Stimulated activated CD8-positive, alpha-beta memory T cell treated with anti-CD3 and anti-CD28 coated beads, Interleukin-15, amount 100 ng/mL, for 1 hour (primary cell): ENCODE results near the gene CSKMT.
"Not testable (repeated sequence)": the region's sequence is repeated elsewhere in the genome, so short reads cannot be mapped to it uniquely, and the experiment has no call there.

Experiments used
- DNase-seq: peaks from one replicate; pipeline ENCODE4 v3.0.0-alpha.2; 2020; ENCODE audit warnings: low read depth

Gene CSKMT

DNA sequence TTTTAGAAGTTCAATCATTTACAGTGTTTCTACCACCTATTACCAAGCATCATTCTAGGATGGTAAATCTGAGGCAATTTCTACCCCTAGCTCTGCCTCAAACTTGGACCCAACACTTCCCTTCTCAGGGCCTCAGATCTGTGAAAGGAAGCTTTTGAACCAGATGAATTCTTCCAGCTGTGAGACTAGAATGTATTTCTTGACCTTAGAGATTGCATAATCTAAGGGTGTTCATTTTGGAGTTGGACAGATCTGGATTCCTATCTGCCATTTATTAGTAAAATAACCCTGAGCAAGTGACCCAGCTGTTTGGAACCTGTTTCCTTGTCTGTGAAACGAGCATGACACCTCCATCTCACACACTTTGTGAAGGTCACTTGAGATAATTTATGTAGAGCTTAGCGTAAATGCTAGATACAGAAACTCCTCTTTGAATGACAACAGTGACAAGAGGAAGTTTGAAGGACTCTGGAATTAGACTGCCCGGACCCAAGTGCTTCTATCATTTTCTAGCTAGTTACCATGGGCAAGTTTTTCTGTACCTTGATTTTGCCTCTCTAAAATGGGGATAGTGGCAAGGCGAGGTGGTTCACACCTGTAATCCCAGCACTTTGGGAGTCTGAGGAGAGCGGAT is 8.2 kb upstream of the CSKMT start:
- no peak for DNase-seq

DNA sequence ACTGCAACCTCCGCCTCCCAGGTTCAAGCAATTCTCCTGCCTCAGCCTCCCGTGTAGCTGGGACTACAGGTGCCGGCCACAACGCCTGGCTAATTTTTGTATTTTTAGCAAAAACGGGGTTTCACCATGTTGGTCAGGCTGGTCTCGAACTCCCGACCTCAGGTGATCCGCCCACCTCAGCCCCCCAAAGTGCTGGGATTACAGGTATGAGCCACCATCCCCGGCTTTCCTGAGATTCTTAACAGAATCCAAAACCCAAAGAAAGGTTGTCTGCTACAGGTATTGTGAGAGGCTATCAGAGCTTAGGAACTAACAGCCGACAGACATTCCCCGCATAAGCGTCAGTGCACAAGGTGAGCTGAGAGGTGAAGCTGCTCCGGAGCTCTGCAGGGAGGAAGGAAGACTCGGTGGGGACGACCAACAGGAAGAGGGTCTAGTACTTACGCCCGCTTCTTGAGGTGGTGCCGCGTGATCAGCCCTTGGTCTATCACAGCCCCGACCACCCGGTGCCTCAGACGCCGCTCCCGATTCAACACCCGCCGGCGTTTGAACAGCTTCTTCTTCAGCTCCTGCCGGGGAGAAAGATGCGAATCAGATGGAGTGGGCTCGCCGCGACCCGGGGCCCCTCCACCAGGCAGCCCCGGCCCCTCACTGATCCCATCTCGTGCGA is 572 bp upstream of the CSKMT start:
- DNase-seq = no peak

DNA sequence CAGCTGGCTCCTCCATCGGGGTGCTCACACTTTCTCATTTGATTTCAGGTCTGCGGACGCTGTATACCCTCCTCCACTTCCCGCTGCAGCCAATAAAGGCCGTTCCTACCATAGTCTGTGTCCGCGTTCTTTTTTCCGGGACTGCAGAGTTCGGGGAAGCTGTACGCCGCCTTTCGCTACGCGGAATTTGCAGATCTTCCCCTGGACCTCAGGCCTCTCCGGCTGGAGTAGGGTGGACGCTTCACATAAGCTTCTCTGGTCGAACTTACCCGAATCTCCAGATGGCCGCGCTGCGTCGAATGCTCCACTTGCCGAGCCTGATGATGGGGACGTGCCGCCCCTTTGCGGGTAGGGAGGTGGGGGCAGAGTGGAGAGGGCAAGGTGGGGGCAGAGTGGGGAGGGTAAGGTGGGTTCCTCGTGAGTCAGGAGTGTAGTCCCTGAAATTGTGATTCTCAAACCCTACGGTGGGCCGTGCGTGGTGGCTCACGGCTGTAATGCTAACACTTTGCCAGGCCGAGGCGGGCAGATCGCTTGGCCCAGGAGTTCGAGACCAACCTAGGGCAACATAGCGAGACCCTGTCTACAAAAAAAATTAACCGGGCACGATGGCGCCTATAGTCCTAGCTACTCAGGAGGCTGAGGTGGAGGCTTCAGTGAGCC is 617 bp downstream of the CSKMT start:
- DNase-seq = peak; percentile 40

DNA sequence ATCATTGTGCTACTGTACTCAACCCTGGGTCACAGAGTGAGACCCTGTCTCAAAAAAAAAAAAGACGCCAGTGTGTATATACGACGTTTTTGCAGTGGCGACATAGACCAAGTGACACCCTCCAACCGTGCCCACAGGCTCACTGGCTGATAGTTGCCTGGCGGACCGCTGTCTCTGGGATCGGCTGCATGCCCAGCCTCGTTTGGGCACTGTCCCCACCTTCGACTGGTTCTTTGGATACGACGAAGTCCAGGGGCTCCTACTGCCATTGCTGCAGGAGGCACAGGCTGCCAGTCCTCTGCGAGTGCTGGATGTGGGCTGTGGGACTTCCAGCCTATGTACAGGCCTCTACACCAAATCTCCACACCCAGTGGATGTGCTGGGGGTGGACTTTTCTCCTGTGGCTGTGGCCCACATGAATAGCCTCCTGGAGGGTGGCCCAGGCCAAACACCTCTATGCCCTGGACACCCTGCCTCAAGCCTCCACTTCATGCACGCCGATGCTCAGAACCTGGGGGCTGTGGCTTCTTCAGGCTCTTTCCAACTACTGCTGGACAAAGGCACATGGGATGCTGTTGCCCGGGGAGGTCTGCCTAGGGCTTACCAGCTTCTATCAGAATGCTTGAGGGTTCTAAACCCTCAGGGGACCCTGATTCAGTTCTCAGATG is 1.3 kb downstream of the CSKMT start:
- no peak for DNase-seq

DNA sequence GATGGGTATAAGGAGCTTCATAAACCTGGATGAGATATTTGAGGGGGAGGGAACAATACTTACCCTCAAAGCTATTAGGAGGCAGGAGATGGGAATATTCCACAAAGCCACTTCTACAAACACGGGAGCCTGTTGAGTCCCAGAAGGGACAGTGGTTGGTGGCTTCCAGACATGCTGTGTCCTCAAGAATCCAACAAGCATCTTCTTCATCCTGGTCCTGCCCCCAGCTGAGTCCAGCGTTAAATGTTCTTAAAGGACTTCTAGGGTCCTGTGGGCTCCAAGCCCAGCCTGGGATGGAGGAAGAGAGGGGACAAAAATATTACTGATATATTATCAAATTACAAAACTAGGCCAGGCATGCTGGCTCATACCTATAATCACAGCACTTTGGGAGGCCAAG is 2.3 kb downstream of the CSKMT start:
- no peak for DNase-seq

DNA sequence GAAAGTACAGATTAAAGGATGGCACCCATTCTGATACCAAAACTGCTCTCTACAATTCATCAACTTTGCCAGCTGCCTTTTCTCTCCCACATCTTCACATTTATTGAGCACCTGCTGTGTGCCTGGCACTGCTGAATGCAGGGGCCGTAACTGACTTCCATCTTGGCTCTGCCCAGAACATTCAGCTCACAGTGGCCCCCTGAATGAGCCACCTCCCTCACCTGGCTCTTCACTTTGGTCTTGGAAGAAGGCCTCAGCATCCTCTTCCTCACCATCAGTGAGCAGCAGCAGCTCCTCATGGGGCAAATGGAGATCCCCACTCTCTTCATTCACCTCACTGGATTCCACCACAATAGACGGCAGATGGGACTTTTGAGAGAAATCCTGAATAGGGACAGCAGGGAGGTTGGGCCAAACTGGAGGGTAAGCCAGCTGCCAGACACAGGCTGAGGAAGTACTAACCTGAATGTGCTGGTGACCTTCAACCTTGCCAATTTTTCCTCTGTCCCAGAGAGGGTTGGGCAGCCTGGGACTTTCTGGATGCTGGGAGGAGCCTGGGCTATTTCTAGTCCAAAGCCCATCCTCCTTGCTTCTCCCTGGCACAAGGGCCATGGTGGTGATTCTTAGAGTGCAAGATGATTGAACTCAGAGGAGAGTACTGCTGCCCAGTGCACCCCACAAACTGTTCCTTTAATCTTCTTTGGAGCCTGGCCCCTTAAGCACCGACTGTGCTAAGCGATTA is 4.5 kb downstream of the CSKMT start:
- no peak for DNase-seq

DNA sequence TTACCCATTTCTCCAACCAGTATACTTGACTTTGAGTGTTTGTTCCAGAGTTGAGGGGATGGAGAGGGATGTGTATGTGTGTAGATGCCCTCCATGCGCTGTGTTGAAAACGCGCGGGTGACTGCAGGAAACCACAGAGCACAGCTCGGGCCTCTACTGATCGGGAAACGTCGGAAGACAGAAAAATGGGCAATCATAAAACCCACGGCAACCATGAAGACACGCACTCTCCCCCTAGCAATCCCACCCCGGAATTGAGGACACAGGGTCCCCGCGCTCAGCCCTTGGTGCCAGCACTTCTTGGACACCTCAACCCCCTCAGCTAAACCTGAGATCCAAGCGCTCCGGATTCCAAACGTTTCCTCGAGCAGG is 6.1 kb downstream of the CSKMT start:
- DNase-seq = no peak

DNA sequence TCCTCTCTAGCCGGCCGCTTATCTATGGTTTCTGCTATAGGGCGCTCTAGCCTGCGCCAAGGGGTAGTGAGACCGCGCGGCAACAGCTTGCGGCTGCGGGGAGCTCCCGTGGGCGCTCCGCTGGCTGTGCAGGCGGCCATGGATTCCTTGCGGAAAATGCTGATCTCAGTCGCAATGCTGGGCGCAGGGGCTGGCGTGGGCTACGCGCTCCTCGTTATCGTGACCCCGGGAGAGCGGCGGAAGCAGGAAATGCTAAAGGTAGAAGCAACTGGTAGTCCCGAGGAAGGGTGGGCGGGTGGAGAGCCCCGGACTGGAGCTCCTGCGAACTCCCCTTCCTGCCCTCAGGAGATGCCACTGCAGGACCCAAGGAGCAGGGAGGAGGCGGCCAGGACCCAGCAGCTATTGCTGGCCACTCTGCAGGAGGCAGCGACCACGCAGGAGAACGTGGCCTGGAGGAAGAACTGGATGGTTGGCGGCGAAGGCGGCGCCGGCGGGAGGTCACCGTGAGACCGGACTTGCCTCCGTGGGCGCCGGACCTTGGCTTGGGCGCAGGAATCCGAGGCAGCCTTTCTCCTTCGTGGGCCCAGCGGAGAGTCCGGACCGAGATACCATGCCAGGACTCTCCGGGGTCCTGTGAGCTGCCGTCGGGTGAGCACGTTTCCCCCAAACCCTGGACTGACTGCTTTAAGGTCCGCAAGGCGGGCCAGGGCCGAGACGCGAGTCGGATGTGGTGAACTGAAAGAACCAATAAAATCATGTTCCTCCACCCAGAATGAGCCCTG is 6.7 kb downstream of the CSKMT start, which contains the start of the genes LBHD1 and UQCC3:
Gene LBHD1 (minus strand): TSS at position 660 of the 782 bp plus-strand sequence. CDS start 2,236 bp downstream, outside the sequence.
Gene UQCC3 (plus strand): TSS at position 66 of the 782 bp plus-strand sequence. CDS start 73 bp downstream, at position 139.
- DNase-seq = peak; percentile 46

DNA sequence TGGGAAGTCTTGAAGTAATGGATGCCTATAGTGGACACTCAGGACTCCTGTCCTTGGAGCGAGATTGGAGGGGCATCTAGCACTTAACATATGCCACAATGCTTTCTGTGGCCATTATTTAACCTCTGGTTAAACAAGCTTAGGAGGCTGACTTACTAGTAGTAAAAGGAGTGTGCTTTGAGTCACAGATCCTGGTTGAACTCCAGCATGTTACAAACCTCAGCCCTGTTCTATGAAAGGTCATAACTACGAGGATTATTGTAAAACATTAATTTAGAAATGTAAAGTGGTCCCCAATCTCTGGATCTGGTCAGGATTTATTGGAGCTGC is 8.0 kb downstream of the CSKMT start:
- no peak for DNase-seq

DNA sequence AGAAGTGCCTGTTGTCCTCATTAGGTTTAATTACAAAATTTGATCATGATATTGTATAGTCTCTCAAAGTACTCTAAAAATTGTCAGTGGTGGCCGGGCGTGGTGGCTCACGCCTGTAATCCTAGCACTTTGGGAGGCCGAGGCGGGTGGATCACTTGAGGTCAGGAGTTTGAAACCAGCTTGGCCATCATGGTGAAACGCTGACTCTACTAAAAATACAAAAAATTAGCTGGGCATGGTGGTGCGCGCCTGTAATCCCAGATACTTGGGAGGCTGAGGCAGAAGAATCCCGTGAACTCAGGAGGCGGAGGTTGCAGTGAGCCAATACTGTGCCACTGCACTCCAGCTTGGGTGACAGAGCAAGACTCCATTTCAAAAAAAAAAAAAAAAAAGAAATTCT is 10.3 kb downstream of the CSKMT start:
- not testable (repeated sequence) for DNase-seq

DNA sequence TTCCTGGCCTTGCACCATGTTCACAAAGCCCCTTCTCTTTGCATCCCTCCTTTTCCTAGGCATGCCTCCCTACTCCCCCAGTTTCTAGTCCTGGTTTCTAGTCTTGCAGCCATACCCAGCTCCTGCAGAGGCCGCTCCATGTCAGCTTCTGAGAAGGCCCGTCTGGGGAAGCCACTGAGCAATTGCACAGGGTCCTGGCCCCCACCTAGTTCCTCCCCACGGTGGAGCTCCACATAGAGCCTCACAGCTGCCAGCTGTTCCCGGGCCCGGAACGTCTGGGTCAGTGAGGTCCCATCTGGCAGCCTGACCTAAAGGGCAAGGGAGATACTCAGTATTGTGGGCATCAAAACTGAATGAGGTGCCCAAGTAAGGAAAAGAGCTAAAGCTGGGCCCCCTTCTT is 11.6 kb downstream of the CSKMT start:
- no peak for DNase-seq

DNA sequence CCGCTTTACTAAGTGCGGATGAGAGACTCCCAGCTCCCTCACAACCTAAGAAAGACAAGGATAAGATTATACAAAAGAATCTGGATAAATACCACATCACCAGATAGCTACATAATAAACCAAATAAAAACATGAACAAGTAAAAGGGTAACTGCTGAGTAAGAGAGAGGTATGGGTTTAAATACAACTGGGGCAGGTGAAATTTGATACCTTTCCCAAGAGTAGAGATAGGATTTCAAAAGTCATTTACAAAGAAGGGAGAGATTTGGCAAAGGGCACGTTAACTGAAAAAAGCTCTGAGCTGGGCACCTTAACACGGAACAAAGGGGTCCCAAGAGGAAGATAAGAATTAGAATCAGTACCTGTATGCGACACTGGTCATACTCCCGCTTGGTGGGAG is 12.0 kb downstream of the CSKMT start:
- no peak for DNase-seq

DNA sequence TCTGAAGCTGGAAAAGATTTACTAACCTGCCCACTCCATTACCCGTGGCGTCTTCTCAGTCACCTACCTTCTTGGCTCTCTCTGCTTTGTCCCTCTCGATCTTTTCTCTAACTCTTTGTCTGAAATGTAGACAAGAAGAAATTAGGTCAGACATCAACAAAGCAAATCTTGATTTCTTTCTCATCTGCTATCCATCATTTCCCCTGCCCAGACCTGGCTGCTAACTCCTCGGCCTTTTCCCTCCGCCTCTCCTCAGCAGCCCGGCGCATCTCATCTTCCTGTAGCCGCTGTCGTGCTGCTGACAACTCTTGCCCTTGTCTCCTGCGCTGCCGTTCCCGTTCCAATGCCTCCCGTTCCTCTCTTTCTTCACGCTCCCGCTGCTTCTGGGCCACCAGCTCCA is 12.6 kb downstream of the CSKMT start:
- DNase-seq = no peak

DNA sequence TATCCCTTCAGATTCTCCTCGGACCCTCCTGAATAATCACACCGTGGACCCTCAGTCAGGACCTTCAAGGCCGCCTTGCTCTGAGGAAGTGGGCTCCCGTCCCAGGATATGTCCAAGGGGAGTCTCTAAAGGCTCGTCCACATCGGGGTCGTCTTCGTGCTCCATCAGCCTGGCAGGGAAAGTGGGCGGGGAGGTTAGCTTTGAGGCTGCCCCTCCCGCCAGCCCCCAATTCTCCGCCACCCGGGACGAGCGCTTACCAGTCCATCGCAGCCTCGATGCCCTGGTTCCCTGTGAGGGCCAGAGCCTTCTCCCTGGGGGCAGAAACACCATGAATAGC is 13.3 kb downstream of the CSKMT start:
- no peak for DNase-seq

DNA sequence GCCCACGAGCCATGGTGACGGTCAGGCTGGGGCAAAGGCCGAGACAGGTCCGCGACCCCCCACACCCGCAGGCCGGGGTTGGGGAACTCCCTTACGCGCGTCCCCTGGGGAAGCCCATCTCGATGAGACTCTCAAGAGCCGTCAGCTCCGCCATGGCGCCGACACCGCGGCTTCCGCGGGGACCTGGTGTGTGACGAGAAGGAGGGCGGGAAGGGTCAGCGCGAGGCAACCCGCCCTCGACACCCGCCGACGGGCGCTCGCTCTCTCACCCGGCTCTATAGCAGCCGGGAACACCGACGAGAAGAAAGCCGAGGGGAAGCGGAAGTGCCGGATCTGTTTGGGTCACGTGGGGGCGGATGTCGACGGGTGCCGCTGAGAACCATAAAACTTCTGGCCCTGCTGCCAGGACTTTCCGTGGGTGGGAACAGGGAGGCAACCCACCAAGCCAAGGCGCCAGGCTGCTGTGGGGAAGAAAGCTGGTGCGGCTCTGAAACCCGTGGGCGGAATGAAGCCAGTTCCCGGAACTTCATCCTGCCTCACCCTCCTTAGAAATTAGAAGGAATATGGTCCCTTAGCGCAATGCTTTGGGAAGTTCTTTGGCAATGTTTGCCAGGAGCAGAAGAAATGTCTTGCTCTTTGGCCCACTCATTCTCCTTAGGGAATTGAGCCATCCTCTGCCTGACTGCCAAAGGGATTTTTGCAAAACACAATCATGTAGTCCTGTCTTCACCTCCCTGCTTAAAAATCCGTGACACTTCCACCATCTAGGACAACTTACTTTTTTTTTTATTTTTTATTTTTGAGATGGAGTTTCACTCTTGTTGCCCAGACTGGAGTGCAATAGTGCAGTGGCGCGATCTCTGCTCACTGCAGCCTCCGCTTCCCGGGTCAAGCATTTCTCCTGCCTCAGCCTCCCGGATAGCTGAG is 13.9 kb downstream of the CSKMT start, which contains the start of gene UBXN1:
Gene UBXN1 (minus strand): TSS at position 304 of the 927 bp plus-strand sequence. CDS start 150 bp downstream, at position 154.
- peak; percentile 53 for DNase-seq

DNA sequence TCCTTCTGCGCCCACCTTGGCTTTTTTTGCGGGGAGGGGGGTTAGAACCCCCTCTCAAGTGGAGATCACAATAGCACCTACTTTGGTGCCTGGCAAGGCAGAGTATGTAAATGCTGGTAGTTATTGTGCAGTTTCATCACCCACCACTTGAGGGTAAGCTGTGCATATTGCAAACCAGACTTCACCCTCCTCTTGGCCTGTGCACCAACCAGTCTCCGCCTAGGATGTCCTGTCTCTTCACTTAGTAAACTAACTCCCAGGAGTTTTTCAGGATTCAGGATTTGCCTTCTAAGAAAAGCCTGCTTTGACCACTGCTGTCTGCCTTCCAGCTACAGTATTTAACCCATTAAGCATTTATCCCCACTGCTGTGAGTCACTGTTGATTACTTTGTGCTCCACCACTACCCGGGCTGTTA is 15.7 kb downstream of the CSKMT start:
- DNase-seq = no peak

DNA sequence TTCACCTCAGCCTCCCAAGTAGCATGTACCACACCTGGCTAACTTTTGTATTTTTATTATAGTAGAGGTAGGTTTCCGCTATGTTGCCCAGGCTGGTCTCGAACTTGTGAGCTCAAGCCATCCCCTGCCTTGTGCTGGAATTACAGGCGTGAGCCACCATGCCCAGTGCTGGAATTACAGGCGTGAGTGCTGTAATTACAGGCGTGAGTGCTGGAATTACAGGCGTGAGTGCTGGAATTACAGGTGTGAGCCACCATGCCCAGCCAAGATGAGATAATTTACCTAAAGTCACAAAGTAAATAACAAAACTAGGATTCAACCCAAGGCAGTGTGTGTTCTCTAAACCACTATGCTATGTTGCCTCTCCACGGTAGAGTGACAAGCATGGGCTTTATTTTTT is 17.4 kb downstream of the CSKMT start:
- no peak for DNase-seq

DNA sequence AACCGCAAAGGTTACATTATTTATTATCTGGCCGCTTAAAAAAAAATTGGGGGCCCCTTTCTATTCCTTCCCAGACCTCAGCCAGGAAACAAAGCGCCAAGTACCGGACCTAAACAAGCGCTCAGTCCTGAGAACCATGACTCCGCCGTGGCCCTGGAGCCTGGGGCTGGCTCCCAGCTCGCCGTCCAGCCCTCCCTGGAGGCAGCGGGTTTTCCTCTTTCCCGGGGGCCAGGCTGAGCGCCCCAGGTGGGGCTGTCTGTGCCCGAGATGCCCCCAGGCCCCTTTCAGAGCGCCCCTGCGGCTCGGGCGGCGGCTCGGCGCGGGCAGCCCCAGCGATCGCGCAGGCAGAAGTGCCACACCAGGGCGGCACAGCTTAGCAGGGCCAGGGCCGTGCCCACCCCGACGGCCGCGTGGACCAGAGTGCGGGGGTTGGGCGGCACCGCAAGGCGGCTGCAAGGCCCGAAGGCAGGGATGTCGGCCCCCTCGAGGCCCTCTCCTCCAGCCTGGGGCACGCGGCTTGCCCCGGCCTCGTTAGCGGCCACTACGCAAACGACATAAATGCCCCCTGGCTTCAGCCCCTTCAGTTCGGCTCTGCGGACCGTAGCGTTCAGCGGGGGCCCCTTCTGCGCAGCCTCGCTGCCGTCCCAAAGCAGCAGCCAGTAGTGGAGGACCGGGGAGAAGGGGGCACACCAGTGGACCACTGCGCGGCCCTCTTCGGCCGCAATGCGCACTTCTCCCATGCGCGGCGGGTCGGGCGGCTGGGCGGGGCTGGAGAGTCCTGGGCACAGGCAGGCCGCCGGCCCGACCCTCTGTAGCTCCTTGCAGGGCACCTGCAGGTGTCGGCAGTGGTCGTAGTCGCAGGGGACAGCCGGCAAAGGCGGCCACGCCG is 22.6 kb downstream of the CSKMT start:
- no peak for DNase-seq

DNA sequence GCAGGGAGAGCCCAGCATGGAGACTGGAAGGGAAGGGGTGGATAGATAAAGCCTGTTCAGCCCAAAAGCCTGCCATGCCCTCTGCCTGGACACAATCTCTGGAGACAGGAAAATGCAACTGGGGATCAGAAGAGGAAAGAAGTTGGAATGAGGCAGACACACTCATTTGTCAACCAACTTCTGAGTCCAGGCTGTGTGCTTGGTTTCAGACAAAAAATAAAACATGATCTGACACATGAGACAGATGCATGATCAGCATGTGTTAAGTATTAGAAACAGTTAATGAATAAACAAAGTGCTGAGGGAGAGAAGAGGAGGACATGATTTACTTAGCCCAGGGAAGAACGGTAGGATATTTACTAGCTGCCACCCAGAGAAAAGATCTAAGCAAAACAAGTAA is 23.4 kb downstream of the CSKMT start:
- no peak for DNase-seq
